ENCODE measurements around the gene WDR37.
"Not testable (repeated sequence)": the region's sequence is repeated elsewhere in the genome, so short reads cannot be mapped to it uniquely, and the experiment has no call there.

The WDR37 gene

DNA sequence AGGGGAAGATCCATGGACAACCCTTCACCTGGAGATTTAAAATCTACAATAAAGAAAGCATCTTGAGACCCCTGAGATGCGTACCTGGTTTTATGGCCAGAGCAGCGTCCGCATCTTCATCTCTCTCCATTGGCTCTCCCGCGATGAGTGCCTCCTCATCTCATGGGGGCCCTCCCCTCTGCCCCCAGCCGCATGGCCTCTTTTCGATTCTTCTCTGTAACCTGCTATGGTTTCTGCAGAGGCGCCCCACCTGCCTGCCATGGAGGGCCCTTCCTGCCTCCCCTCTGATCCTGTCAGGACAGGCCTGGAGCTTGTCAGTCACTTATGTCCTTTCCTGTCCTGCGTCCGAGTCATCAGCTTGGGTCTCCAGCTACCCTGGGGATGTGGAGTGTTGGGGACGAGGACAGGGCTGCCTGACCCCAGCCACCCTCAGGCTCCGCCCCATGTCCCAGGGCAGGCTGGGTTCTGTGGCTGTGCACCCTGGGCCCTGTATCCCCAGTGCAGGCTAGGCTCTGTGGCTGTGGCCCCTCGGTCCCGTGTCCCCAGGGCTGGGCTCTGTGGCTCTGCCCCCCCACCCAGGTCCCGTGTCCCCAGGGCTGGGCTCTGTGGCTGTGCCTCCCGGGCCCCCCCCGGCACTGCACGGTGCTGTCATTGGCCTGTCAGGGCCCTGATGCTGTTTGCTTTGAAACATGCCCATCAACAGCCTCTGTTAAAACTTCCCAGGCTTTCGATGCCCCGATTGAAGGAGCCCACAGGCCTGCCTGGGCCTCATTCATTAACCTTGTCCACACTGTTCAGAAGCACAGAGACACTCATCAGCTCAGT, 99.8 kb downstream of the WDR37 start:
- no peak for DNase-seq

DNA sequence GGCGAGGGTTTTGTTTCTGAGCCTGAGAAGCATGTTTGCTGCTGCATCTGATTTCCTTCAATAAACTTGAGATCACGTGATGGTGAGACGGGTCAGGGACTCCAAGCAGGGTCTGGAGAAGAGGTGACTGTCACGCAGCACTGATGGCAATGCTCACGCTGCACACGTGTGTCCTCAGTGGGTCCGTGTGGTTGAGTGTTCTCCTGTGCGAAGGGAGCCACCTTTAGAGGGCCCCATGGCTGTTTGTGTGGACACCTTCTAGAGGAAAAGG, 100.4 kb downstream of the WDR37 start:
- DNase-seq, result no peak

DNA sequence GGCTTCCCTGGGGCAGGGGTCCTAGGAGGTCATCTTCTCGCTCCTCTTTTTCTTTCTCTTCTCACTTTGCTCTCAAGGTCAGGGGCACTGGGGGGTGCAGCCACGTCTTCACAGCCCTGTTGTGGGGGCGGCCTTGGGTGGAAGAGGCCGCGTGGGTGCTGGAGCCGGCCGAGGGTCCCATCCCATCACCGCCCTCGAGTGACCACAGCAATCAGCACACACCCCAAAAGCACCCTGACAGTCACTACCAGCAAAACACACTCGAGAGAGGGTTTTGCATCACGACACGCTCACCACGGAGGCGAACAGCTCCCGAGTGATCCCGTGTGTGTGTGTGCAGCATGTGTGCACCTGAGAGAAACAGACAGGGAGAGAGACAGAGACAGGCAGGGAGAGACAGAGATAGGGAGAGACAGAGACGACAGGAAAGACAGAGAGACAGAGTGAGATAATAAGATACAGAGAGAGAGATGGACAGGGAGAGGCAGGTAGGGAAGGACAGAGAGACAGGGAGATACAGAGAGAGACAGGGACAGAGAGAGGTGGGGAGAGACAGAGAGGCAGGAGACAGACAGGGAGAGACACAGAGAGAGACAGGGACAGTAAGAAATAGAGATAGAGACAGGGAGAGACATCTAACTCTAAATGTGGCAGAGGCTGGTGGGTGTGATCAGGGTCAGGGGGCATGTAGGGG, 100.9 kb downstream of the WDR37 start:
- no peak for DNase-seq

DNA sequence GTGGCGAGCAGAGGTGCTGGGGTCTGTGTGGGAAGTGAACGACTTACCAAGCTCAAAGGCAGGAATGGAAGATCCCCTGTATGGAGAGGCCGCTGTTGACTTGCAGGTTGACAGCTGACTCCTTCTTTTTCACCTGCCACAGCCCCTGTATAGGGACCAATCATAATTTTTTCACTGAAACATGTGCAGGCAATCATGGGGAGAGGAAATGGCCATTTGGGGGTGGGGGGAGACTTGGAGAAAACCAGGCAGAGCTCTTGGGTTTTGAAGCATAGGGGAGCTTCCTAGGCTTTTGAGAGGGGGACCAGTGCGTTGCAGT, 101.4 kb downstream of the WDR37 start:
- DNase-seq, result no peak

DNA sequence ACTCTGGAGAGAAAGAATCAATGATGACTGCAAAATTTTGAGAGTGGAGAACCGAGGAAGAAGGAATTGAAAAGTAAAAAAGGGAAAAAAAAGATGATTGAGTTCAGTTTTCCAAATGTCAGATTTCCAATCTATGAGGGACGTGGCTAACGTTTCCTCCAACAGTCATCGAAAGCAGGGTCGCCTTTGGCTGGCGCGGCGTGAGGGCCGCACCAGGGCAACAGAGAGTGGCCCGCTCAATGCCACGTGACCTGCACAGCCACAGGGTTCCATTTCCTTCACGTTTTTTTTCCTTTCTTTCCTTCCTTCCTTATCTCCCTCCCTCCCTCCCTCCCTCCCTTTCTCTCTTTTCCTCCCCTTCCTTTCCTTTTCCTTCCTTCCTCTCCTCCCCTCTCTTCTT, 101.9 kb downstream of the WDR37 start:
- no peak for DNase-seq

DNA sequence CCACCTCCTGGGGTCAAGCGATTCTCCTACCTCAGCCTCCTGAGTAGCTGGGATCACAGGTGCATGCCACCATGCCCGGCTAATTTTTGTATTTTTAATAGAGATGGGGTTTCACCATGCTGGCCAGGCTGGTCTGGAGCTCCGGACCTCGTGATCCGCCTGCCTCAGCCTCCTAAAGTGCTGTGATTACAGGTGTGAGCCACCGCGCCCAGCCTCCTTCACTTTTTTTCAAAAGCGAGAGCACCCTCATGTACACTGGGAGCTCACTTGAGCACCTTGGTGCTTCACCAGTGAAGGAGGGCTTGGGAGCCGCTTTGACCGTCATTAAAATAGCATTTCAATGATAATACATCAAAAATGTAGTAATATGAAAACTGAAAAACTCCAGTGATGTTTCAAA, 102.4 kb downstream of the WDR37 start:
- DNase-seq, result not testable (repeated sequence)

DNA sequence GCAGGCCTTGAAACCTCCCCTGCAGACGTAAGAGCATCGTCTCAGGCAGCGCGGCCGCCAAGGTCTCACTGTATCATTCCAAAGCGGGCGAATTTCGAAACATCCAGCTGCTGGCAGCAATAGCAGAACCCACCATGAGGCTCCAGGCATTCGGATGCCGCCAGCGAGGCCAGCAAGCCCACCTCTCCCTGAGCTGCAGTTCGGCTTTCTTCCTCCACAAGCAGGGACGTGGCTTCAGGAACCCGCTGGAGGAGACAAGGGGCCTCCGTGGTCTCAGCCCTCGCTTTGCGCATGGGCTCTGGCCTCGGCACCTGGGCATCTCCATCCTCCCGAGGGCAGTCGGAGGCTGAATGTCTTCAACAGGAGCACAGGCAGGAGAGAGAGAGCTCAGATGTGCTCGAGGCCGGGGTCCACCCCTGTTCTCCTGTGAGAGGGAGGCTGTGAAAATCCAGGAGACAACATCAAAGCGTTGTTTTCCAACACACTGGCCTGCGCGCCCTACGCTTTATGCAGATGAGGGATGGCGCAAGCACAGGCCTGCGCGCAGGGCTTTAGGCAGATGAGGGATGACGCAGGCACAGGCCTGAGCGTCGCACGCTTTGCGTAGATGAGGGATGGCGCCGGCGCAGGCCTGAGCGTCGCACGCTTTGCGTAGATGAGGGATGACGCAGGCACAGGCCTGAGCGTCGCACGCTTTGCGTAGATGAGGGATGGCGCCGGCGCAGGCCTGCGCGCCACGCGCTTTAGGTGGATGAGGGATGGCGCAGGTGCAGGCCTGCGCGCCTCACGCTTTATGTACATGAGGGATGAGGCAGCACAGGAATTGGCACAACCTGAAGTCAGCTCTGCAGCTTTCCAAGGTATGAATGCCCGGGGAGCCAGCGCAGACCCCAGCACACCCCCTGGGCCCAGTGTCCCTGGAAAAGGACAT, 103.2 kb downstream of the WDR37 start:
- DNase-seq, result peak; percentile 9

DNA sequence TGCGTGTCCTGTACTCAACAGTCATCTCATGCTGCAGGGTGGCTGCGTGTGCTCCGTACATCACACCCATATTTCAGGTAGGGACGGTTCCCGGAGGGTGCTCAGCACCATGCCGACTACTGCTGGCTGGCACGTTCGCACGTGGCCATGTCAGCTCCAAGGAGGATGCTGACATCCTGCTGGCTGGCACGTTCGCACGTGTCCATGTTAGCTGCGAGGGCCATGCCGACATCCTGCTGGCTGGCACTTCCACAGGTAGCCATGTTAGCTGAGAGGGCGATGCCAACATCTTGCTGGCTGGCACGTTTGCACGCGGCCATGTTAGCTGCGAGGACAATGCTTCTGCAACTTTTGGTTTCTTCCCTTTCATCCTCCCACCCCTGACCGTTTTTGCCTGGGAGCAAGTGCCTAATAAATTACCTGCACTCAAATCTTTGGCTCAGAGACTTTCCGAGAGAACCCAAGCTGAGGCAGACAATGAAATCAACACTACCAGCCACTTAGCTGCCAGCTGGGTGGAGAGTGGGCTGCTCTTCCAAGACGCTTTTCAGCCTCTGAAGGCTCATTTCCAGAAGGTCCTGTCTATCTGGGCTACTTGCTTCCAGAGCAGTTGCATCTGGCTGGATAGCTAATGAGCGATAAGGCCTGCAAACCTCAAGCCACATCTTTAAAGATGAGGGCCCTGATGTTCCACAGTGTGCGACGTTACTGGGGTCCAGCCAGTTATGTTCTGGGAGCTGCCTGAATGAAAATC, 104.6 kb downstream of the WDR37 start:
- DNase-seq, result no peak

DNA sequence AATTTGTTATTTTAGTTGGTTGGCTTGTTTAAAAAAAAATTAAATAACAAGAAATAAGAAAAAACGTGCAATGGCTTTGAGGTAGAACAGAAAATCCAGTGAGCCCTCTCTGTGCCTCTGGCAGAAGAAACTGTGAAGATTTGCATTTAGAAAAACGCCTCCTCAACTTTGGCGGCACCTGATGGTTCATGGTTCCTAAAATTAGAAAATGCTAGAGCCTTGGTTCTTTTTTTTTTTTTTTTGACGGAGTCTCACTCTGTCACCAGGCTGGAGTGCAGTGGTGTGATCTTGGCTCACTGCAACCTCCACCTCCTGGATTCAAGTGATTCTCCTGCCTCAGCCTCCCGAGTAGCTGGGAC, 105.1 kb downstream of the WDR37 start:
- not testable (repeated sequence) for DNase-seq

DNA sequence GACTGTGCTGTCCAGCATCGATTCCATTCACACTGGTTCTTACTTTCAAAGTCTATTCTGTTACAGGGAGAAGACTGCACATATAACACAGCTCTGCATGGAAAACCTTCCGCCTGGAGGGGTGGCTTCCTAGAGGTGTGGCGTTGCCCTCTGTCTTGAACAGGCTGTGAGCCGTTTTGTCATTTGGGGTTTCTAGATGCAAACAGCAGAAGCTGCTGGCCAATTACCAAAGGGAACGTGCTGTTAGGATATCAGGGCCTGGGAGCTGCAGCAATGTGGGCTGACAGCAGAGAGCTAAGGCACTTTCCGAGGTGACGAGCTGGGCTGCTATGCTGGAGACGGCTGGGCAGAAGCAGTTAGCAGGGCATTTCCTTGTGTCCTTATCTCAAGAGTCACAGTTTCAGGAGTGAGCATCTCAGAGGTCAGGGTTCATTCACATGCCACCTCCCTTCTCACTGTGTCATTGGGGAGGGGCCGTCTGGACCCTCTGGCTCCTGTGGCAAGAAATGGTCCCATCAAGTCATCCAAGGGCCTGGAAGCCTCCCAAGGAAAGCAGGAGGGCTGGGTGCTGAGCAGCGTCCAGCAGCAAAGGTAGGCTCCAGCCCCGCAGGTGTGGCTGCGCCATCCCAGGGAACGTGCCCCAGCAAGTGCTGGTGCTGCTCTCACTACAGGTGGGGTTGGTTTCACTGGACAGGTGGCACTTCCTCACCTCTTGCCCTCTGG, 106.5 kb downstream of the WDR37 start:
- no peak for DNase-seq

DNA sequence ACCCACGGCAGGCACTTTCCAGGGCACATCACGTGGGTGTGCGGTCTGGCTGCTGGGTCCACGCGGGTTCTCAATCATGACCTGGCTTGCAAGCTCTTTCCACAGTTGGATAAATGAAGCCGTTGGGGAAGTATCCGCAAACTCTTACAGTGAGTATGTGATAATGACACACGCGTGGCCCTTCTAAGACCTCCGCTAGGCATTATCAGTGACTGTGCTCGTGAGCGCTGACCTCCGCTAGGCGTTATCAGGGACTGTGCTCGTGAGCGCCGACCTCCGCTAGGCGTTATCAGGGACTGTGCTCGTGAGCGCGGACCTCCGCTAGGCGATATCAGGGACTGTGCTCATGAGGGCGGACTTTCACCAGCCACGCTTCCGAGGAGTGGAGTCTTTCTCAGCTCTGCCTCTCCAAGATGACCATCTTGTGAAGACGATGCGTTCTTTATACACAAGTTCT, 107.0 kb downstream of the WDR37 start:
- no peak for DNase-seq

DNA sequence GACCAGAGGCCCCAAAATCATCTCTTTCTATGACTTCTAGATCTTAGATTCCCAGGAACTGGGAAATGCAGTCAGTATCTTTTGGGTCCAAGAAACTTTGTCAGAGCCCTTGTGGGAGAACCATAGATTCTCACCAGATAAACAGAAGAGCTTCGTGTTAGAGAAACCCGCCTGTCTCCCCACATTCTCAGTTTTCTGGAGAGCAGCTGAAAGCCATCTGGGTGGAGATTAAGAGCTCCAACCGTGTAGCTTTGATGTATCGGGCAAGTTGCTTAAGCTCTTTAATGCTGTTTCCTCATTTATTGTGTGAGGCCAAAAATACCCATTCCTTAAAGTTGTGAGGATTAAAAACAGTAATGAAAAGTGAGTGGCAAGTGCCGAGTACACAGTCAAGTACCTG, 107.6 kb downstream of the WDR37 start:
- no peak for DNase-seq

DNA sequence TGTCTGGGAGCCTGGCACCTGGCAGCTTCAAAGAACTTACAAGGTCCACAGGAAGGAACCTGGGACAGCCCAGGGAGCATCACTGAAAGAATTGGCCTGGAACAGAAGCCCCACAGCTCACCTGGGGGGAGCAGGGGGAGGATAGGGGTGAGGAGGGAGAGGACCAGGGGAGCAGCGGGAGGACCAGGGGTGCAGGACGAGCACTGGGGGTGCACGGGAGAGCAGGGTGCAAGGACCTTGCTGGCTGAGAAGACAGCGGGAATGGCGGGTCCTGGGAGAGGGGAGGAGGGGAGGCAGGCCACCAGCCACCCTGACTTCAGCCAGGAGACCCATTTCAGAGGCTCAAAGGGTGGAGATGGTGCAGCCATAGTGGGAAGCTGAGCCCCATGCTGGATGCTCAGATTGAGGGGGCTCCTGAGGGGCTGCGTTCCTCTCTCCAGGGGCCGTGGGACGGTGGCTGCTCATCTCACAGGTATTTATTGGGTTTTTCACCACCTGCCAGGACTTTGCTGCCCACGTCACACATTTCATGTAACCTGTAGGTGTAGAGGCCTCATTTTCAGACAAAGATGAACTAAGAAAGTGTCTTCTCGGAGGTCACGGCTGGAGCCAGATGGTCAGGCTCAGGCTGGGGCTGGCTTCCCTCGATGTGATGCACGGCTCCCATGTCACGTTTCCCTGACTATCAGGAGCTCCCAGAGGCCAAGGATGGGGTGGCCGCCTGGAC, 110.1 kb downstream of the WDR37 start:
- DNase-seq, result no peak

DNA sequence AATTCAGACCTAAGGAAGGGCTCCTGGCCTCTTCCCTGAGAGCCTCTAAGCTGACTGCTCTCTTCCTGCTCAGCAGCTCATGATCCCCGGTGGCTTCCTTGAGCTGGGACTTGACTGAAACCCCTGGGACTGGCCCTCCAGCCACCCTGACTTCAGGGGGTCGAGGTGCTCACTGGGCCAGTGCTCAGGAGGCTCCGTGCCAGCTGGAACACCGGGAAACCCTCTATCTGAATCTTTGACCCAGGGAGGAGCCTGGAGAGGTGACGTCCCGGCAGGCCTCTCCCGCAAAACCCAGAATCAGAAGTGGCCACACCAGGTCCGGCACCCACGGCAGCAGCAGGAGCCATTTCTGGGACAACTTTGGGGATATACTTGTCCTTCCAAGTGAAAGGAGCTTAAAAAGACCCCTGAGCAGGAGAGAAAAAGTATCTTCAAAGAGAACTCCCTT, 110.7 kb downstream of the WDR37 start:
- no peak for DNase-seq

DNA sequence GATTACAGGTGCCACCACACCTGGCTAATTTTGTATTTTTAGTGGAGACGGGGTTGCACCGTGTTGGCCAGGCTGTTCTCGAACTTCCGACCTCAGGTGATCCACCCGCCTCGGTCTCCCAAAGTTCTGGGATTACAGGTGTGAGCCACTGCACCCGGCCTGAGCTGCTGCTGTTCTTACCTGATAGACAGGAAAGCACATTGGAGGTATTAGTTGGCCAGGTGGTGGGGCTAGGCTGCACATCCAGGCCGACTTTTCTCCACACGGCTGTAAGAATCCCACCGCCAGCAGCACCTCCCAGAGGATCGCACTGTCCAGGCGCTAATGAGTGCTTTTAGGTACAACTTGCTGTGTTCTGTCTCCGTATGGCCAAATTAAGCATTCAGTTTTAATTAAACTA, 112.6 kb downstream of the WDR37 start:
- DNase-seq, result no peak

DNA sequence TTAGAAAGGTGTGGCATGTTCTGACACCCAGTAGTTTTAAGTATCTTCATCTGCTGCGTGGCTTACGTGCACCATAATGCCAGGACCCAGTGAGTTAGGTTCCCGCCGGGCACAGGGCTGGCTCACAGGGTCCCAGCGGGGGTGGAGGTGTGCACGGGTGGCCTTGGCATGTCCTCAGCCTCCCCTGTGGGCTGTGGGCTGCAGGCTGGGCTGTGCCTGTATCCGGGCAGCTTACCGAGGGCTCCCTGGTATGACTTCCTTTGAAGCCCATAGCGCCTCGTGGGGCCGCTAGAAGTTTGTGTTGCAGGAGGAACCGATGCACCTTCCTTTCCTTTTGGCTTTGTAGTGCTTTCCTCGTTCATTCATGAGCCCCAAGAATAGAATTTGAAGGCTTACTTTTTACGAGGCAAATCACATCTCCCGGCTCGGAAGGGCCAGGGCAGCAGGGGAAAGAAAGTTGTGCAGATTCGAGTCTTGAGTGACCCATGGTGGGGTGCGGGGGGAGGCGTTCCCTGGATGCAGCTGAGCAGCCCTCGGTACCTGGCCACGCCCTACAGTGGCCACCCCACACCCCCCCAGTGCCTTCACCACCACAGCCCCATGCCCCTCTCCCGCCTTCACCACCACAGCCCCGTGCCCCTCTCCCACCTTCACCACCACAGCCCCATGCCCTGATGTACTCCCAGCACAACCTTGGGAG, 113.2 kb downstream of the WDR37 start:
- DNase-seq, result no peak

DNA sequence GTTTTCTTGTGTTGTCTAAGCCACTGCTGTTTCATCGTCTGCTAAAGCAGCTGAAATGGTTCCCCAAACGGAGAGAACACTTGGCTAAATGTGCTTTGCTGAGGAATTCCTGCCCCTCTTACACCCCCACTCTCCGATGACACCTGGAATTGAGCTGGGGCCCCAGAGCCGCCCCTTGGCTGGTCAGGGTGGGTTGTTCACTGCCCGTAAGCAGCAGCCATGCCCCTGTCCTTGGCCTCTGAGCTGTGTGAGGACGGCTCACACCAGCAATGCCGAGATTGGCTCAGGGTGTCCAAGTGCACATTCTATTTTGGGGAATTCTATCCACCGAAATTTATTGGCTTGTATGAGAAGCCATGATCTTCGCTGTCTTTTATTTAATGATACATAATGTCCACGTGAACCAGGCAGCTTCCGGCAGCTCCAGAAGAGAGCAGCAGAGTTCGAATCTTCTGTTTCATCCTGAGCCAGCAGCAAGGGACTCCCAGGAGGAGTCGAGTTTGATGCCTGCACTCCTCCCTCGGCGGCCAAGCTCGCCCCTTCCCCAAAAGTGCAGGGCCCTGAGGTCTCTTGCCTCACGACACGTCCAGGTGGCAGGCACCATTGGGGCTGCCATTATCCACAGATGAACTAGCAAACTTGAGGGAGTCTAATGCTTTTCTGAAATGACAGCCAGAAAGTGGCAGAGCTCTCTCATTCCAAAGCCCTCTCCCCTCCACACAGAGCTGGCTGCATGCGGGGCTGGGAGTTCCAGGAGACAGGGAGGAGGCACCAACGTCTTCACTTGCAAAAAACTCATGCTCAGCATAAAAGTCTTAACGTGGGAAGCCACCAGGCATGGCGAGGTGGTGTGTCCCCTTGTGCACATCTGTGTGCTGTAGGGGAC, 114.0 kb downstream of the WDR37 start:
- no peak for DNase-seq

DNA sequence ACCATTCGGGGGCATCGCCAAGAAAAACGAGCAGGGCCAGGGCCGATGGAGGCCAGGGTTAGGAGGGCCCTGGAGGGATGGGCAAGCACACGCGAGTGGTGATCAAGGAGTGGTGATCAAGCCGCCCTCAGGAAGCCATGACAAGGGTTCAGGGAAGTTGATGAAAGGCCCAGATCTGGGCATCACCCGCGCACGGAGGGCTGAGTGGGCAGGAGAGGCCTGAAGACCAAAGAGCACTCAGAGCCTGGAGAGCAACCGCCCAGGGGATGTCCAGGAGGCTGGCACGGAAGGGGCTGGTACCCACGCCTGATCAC, 114.6 kb downstream of the WDR37 start:
- DNase-seq, result no peak

DNA sequence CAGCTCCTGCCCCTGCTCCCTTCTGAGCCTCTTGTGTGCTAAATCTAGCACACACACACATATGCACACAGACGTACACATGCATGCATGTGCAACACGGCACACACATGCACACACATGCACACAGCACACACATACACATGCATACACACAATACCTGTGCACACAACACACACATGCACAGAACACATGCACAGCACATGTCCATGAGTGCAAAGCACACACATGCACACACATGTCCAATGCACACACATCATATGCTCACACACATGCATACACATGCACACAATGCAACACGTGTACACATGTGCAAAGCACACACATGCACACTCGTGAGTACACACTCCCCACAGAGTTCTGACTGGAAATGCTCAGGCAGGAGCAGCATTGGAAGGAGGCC, 115.0 kb downstream of the WDR37 start:
- DNase-seq, result no peak

DNA sequence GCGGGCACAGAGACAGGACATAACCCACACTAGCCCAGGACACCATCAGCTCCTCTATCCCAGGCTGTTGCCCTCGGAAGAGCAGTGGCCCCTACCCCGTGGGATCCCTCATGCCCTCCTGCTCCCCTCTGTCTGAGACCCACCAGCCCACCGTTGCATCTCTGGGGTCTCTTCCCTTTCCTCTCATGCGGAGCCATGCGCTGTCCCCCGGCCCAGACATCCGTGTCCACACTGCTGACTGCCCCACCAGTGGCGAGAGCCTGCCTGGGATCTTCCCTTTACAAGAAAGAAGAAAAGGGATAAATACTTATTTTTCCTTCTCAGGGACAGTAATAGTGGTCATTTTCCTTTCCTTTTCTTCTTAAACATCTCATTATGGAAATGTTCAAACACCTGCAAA, 115.4 kb downstream of the WDR37 start:
- DNase-seq, result no peak
